ENCODE results near the gene SUPT4H1.

The SUPT4H1 gene

DNA sequence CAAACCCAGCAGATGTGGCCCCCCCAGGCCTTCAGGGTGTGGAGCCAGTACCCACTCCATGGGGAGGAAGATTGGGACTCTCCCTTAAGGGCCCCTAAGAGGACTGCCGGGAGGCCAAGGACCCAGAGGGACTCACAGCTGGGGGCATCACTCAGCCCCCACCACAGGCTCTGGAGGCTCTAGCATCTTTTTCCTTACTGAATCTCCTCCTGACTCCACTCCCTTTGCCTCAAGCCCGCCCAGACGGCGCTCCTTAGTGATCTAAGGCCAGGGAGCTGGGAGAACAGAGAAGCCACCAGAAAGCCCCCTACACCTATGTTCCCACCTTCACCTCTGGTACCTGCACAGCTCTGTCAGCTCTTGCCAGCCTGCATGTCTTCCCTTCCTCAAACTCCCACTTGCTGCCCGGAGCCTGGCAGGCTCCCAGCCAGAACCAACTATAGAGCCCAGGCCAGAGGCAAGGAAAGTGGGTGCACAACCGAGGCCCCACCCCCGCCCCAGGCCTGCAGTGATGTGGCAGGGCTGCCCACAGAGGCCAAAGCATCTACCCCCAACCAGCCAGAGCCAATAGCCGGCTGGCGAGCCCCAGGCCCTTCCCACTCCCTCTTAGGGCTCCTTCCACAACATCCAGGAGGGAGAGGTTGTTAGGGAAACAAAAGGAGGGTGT lies 48.9 kb downstream of the SUPT4H1 start:
- DNase-seq = no peak

- DNase-seq = no peak
Measured at GRCh38 chr17:58302171-58302918, 49.7 kb downstream of the SUPT4H1 start.

- DNase-seq = no peak
Measured at GRCh38 chr17:58301504-58302150, 50.4 kb downstream of the SUPT4H1 start.

GRCh38 chr17:58300336-58300735 lies 51.7 kb downstream of the SUPT4H1 start:
- no peak for DNase-seq

Data from activated CD4-positive, alpha-beta T cell treated with anti-CD3 and anti-CD28 coated beads for 4 hours (primary cell).